DND-41 (cell line): Measurements from ENCODE around the gene ATXN1.
A peak's percentile ranks its signal among the peaks of the same experiment; 100 is the strongest.

ENCODE experiments used
- ATAC-seq: fragments of 200-7000 bp; cut with Tn5 transposase; 3 replicates; pipeline ENCODE4 v1.9.1; 2021; ENCODE audit warnings: low read depth; ENCODE audit not compliant: insufficient read depth
- DNase-seq: peaks from one replicate; pipeline ENCODE4 v3.0.0-alpha.2; 2020
- H2AFZ ChIP-seq: 2 replicates; pipeline ENCODE4 v1.6.0; 2012; ENCODE audit warnings: low read depth, low read length
- H3K27ac ChIP-seq: 2 replicates; pipeline ENCODE4 v1.5.1; 2012; ENCODE audit warnings: low read length, inconsistent platforms
- H3K27me3 ChIP-seq: fragments of 200-600 bp; sonication (generic); 2 replicates; pipeline ENCODE4 v1.6.0; 2012; ENCODE audit warnings: low read length, mild to moderate bottlenecking, inconsistent platforms; ENCODE audit not compliant: insufficient read depth, poor library complexity
- H3K36me3 ChIP-seq: 2 replicates; pipeline ENCODE4 v1.5.1; 2012; ENCODE audit warnings: low read length, inconsistent platforms; ENCODE audit not compliant: insufficient read depth
- H3K4me1 ChIP-seq: 2 replicates; pipeline ENCODE4 v1.5.1; 2012; ENCODE audit warnings: mild to moderate bottlenecking, low read length; ENCODE audit not compliant: insufficient read depth
- H3K4me2 ChIP-seq: 2 replicates; pipeline ENCODE4 v1.6.0; 2012; ENCODE audit warnings: mild to moderate bottlenecking, moderate library complexity, low read length, inconsistent platforms; ENCODE audit not compliant: insufficient read depth
- H3K4me3 ChIP-seq, 2 experiments: fragments of 200-600 bp in 1 of 2; shearing (Covaris generic) in 1 of 2; 2 replicates each; pipeline ENCODE4 v1.5.1; 2012 to 2016; ENCODE audit warnings: inconsistent platforms in 2 of 2, low read length in 2 of 2, mild to moderate bottlenecking in 2 of 2, low read depth in 1 of 2, moderate library complexity in 1 of 2
- H3K79me2 ChIP-seq: 2 replicates; pipeline ENCODE4 v1.6.0; 2012; ENCODE audit warnings: low read length, inconsistent platforms; ENCODE audit not compliant: insufficient read depth
- H3K9ac ChIP-seq: 2 replicates; pipeline ENCODE4 v1.6.0; 2012; ENCODE audit warnings: low read depth, mild to moderate bottlenecking, inconsistent platforms, low read length, moderate library complexity
- H3K9me3 ChIP-seq: 2 replicates; pipeline ENCODE4 v1.5.1; 2012; ENCODE audit warnings: low read length, moderate library complexity, mild to moderate bottlenecking, inconsistent platforms; ENCODE audit not compliant: insufficient read depth, severe bottlenecking
- H4K20me1 ChIP-seq: 2 replicates; pipeline ENCODE4 v1.6.0; 2012; ENCODE audit warnings: low read length; ENCODE audit not compliant: insufficient read depth
- EZH2 ChIP-seq: IDR thresholded peaks from 3 replicates; pipeline ENCODE4 v1.6.1; 2012; ENCODE audit warnings: borderline replicate concordance, low read depth, mild to moderate bottlenecking, moderate library complexity, low read length, inconsistent platforms; ENCODE audit not compliant: severe bottlenecking
- TF ChIP-seq, protein P1 (sequence below): IDR thresholded peaks from 2 replicates; pipeline ENCODE4 v1.5.1; 2012; ENCODE audit warnings: borderline replicate concordance, low read length, moderate library complexity, mild to moderate bottlenecking; ENCODE audit not compliant: poor library complexity, severe bottlenecking; ENCODE audit errors: extremely low read depth

ATXN1 gene

DNA sequence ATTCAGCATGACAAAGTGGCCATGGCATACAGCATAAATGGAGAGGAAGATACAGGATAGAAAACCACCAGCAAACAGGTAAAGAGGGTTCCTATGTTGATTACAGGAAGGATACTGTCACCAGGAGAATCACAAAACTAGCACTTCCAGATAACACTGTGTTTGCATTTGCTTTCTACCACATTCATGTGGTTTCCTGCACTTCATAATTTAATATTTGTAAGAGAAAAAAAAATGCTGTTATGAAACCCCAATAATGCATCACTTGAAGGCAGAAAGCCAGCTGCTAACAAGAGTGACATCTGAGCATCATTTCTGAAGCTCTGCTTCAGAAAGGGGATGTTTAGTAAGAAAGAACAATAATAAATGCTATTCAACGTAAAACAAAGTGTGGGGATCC is 106.6 kb downstream of the ATXN1 start:
- Histone ChIP-seq H3K9ac (no peak overlapping the region), H3K4me2 (no peak overlapping the region), H3K79me2 (no peaks in the 10 kb centered on the region), H3K9me3 (no peaks in the 10 kb centered on the region), H2AFZ (no peak overlapping the region), H3K27me3 (no peaks in the 10 kb centered on the region), H3K27ac (no peak overlapping the region), H3K36me3 (no peaks in the 10 kb centered on the region), H4K20me1 (no peaks in the 10 kb centered on the region), H3K4me1 (peaks cover 10% of the 10 kb centered on the region; the same call in 1 of the 2 replicates), H3K4me3 (no peak overlapping the region)
- DNase-seq (no peak), ATAC-seq (no peak)
- TF ChIP-seq, protein P1, sequence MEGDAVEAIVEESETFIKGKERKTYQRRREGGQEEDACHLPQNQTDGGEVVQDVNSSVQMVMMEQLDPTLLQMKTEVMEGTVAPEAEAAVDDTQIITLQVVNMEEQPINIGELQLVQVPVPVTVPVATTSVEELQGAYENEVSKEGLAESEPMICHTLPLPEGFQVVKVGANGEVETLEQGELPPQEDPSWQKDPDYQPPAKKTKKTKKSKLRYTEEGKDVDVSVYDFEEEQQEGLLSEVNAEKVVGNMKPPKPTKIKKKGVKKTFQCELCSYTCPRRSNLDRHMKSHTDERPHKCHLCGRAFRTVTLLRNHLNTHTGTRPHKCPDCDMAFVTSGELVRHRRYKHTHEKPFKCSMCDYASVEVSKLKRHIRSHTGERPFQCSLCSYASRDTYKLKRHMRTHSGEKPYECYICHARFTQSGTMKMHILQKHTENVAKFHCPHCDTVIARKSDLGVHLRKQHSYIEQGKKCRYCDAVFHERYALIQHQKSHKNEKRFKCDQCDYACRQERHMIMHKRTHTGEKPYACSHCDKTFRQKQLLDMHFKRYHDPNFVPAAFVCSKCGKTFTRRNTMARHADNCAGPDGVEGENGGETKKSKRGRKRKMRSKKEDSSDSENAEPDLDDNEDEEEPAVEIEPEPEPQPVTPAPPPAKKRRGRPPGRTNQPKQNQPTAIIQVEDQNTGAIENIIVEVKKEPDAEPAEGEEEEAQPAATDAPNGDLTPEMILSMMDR, result no peak
- TF ChIP-seq EZH2, result no peak

DNA sequence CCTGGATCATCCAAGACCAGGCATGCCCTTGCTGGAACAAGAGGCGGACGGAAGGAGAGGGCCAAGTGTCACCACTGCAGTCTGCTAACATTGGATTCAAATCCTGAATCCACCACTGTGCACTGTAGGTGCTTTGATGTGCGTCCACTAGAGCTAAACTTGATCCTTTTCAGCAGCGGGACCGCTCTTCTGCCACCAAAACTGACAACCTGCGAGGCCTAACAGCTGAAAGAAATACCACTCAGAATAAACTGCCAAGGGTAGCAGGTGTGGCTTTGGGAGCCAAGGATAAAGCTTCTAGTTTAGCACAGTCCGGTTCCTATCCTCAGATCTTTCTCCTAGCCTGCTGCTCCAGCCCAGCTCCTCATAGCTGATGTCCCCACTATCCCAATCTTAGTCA is 108.0 kb downstream of the ATXN1 start:
- H2AFZ ChIP-seq, result no peak overlapping the region
- TF ChIP-seq EZH2, result no peak
- TF ChIP-seq, protein P1, result no peak
- no peak overlapping the region for H3K27ac ChIP-seq
- H3K4me3 ChIP-seq, result no peak overlapping the region
- ATAC-seq (no peak), DNase-seq (no peak)
- H3K36me3 ChIP-seq, result no peaks in the 10 kb centered on the region
- no peaks in the 10 kb centered on the region for H3K9me3 ChIP-seq
- no peaks in the 10 kb centered on the region for H3K79me2 ChIP-seq
- peaks cover 10% of the 10 kb centered on the region; the same call in 1 of the 2 replicates for H3K4me1 ChIP-seq
- no peaks in the 10 kb centered on the region for H3K27me3 ChIP-seq
- no peak overlapping the region for H3K9ac ChIP-seq
- H3K4me2 ChIP-seq, result no peak overlapping the region
- no peaks in the 10 kb centered on the region for H4K20me1 ChIP-seq

DNA sequence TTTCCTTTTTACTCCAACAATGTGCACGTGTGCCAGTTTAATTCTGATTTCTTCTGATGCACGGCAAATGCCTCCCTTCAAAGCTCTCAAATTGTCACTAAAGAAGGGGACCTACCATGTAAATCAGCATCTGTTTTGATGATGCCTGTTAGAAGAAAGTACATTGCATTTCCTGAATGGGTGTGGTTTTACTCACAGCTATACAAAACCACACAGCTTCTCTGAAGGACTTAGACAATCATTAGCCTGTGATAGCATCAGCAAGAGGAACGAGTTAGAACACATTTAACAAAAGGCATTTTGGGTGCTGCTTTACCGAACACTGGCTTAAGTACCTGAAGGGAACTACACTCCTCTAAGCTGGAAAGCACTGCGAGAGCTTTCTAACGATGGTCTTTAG is 109.4 kb downstream of the ATXN1 start:
- ATAC-seq (peak; percentile 73), DNase-seq (no peak)
- H3K4me1 ChIP-seq, result peaks cover 10% of the 10 kb centered on the region; the same call in 1 of the 2 replicates
- no peaks in the 10 kb centered on the region for H3K79me2 ChIP-seq
- no peak for TF ChIP-seq EZH2
- TF ChIP-seq, protein P1, result no peak
- H3K9me3 ChIP-seq, result no peaks in the 10 kb centered on the region
- no peaks in the 10 kb centered on the region for H4K20me1 ChIP-seq
- peak overlapping the region; percentile 25; the same call in 1 of the 2 replicates for H2AFZ ChIP-seq
- H3K4me3 ChIP-seq, result 0 out of 4 replicates have a peak overlapping the region, but pooled peaks of 1 of the 2 experiments have one; percentile 0
- no peak overlapping the region for H3K9ac ChIP-seq
- H3K27ac ChIP-seq, result no peak overlapping the region
- H3K36me3 ChIP-seq, result no peaks in the 10 kb centered on the region
- peak overlapping the region; percentile 36 for H3K4me2 ChIP-seq
- no peaks in the 10 kb centered on the region for H3K27me3 ChIP-seq

DNA sequence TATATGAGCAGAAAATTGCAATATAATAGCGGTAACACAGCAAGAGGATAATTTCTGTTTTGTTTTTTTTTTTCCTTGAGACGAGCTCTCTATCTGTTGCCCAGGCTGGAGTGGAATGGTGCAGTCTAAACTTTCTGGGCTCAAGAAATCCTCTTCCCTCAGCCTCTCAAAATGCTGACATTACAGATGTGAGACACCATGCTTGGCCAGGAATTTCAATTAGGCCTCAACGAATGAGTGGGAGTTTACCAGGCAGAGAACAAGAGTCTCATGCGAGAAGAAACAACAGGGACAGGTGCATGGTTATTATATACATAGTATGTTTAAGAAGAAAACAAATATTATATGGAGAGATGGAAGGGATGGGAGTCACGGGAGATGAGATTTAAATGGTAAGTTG is 111.4 kb downstream of the ATXN1 start:
- H2AFZ ChIP-seq, result no peak overlapping the region
- TF ChIP-seq, protein P1, result no peak
- TF ChIP-seq EZH2, result no peak
- H3K79me2 ChIP-seq, result no peaks in the 10 kb centered on the region
- H3K9ac ChIP-seq, result no peak overlapping the region
- no peaks in the 10 kb centered on the region for H4K20me1 ChIP-seq
- H3K9me3 ChIP-seq, result no peaks in the 10 kb centered on the region
- ATAC-seq, result no peak
- H3K27me3 ChIP-seq, result no peaks in the 10 kb centered on the region
- H3K4me2 ChIP-seq, result no peak overlapping the region
- no peak overlapping the region for H3K27ac ChIP-seq
- no peak for DNase-seq
- peaks cover 10% of the 10 kb centered on the region; the same call in 1 of the 2 replicates for H3K4me1 ChIP-seq
- H3K4me3 ChIP-seq, result no peak overlapping the region
- no peaks in the 10 kb centered on the region for H3K36me3 ChIP-seq
